ENCODE data around the gene SLCO2B1. TPM values are rescaled to one million over a fixed set of nuclear protein-coding genes. Genes with fewer than 3 reads are reported as not detected.

Gene SLCO2B1
- total RNA-seq, 1 experiment from 2014 or later: not detected

DNA sequence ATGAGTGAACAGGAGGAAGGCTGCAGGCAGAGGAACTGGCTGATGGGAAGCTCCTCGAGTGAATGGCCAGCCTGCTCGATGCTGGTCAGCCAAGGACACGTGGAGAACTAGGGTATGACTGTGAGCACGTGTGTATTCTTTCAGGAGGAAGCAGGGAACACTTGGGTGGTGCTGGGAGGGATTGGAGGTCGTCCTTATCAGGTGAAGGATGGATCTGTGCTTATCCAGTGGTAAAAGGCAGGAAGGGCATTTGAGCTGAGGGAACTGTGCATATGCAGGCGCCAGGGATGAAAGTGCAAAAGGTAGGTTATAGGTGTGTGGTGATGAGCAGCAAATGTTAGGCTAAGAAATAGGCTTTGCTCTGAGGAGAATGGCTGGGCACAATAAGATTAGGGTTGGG is 9.7 kb upstream of the SLCO2B1 start:
- DNase-seq: no peak
- no peak overlapping the region for H2AK5ac ChIP-seq (ENCODE audit: insufficient read length, low read length)
- WGBS (ENCODE audit: extremely low coverage, insufficient read length, low lambda C conversion rate): no CpG with 5 or more reads among the region's 6 CpGs
- H2BK120ac ChIP-seq (ENCODE audit: low read depth, low read length, poor library complexity, severe bottlenecking): no peak overlapping the region
- no peaks in the 10 kb centered on the region for H3K27me3 ChIP-seq (ENCODE audit: insufficient read depth, low read length)
- H4K8ac ChIP-seq (replicated peaks; ENCODE audit: insufficient read length, low read depth, low read length): no peak overlapping the region
- H3T11ph ChIP-seq (ENCODE audit: low read length): no peak overlapping the region
- Mint-ChIP-seq H3K9me3 (no peaks in the 10 kb centered on the region), H3K4me1 (peaks cover 3 to 8% of the 10 kb centered on the region in 2 experiments; a peak in 3 of 4 replicates), H3K27ac (no peak overlapping the region), H3K27me3 (ENCODE audit: low read depth) (peaks cover 20% of the 10 kb centered on the region), H3K36me3 (ENCODE audit: insufficient read depth in 1 of 3, low read depth in 3 of 3) (no peaks in the 10 kb centered on the region), H3K4me3 (no peak overlapping the region)
- H2BK5ac ChIP-seq (ENCODE audit: insufficient read length, low read length): no peak overlapping the region
- no peak overlapping the region for H3K27ac ChIP-seq (ENCODE audit: insufficient read length, low read depth, low read length)
- H3K9ac ChIP-seq (ENCODE audit: extremely low read depth, insufficient read length, low read length): no peak overlapping the region
- no peak overlapping the region for H2BK20ac ChIP-seq (ENCODE audit: low read depth, low read length, poor library complexity, severe bottlenecking)
- no peak overlapping the region for H2AFZ ChIP-seq (ENCODE audit: low read length)
- H4K91ac ChIP-seq (ENCODE audit: insufficient read length, low read depth, low read length): no peak overlapping the region
- no peaks in the 10 kb centered on the region for H3K79me1 ChIP-seq (ENCODE audit: insufficient read depth, low read depth, low read length, poor library complexity, severe bottlenecking)
- H3K9me3 ChIP-seq (ENCODE audit: control insufficient read depth, low read depth, low read length): no peaks in the 10 kb centered on the region
- H4K5ac ChIP-seq (ENCODE audit: insufficient read length, low read depth, low read length): no peak overlapping the region
- no peaks in the 10 kb centered on the region for H4K20me1 ChIP-seq (ENCODE audit: control insufficient read depth, insufficient read depth, insufficient read length)
- no peak overlapping the region for H3K23ac ChIP-seq (ENCODE audit: insufficient read length, low read depth, low read length)
- H3K23me2 ChIP-seq (ENCODE audit: insufficient read length, low read depth, low read length, poor library complexity, severe bottlenecking): no peaks in the 10 kb centered on the region
- no peak overlapping the region for H3K56ac ChIP-seq (ENCODE audit: insufficient read length, low read depth, low read length)
- TF ChIP-seq, protein P1, sequence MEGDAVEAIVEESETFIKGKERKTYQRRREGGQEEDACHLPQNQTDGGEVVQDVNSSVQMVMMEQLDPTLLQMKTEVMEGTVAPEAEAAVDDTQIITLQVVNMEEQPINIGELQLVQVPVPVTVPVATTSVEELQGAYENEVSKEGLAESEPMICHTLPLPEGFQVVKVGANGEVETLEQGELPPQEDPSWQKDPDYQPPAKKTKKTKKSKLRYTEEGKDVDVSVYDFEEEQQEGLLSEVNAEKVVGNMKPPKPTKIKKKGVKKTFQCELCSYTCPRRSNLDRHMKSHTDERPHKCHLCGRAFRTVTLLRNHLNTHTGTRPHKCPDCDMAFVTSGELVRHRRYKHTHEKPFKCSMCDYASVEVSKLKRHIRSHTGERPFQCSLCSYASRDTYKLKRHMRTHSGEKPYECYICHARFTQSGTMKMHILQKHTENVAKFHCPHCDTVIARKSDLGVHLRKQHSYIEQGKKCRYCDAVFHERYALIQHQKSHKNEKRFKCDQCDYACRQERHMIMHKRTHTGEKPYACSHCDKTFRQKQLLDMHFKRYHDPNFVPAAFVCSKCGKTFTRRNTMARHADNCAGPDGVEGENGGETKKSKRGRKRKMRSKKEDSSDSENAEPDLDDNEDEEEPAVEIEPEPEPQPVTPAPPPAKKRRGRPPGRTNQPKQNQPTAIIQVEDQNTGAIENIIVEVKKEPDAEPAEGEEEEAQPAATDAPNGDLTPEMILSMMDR (conservative IDR thresholded peaks at IDR 0.05): no peak
- peaks cover 5% of the 10 kb centered on the region for H3K4me1 ChIP-seq (ENCODE audit: insufficient read depth, low read length)
- H3K18ac ChIP-seq (ENCODE audit: insufficient read length, low read depth, low read length): no peak overlapping the region
- H3K14ac ChIP-seq (ENCODE audit: insufficient read depth, low read length): no peak overlapping the region
- no peak overlapping the region for H3K4ac ChIP-seq (ENCODE audit: low read depth, low read length)
- no peaks in the 10 kb centered on the region for H3K79me2 ChIP-seq (ENCODE audit: insufficient read depth, low read length)
- H2BK12ac ChIP-seq (ENCODE audit: insufficient read length, low read depth, low read length): no peak overlapping the region
- no peak overlapping the region for H3K4me2 ChIP-seq (ENCODE audit: insufficient read depth, insufficient read length, low read length)
- no peak overlapping the region for H2BK15ac ChIP-seq (ENCODE audit: low read depth, low read length)

Data from H9 (cell line).